Endometrium (tissue), 2 donors: Measurements from ENCODE around the gene CRABP2.
A peak's percentile ranks its signal among the peaks of the same experiment; 100 is the strongest.

Source experiments
- FAIRE-seq: peaks from 2 replicates; lab custom pipeline; 2012; peaks lifted over from hg19 to GRCh38; lab: Jason Lieb, UNC
- donor health status: control.
- donor health status: control.

CRABP2 gene

GRCh38 chr1:156708218-156708661 is 2.9 kb upstream of the CRABP2 start:
- no peak for FAIRE-seq

- no peak for FAIRE-seq
Measured at GRCh38 chr1:156707417-156708217, 2.2 kb upstream of the CRABP2 start.

GRCh38 chr1:156706657-156707416 is 1.5 kb upstream of the CRABP2 start:
- peak; percentile 26 for FAIRE-seq

GRCh38 chr1:156705918-156706656 is 704 bp upstream of the CRABP2 start:
- FAIRE-seq: no peak

- FAIRE-seq: no peak
Measured at GRCh38 chr1:156704930-156705320, 458 bp downstream of the CRABP2 start.

- FAIRE-seq: no peak
Measured at GRCh38 chr1:156704166-156704711, 1.1 kb downstream of the CRABP2 start.

- no peak for FAIRE-seq
Measured at GRCh38 chr1:156703741-156704140, 1.6 kb downstream of the CRABP2 start.

GRCh38 chr1:156703336-156703735 is 2.0 kb downstream of the CRABP2 start:
- no peak for FAIRE-seq

- FAIRE-seq: no peak
Measured at GRCh38 chr1:156700736-156701531, 4.4 kb downstream of the CRABP2 start.

GRCh38 chr1:156698995-156699394 is 6.4 kb downstream of the CRABP2 start:
- FAIRE-seq: no peak

- no peak for FAIRE-seq
Measured at GRCh38 chr1:156697481-156697880, 7.9 kb downstream of the CRABP2 start.

- FAIRE-seq: no peak
Measured at GRCh38 chr1:156696755-156697154, 8.6 kb downstream of the CRABP2 start.

GRCh38 chr1:156694690-156694962 is 10.8 kb downstream of the CRABP2 start:
- FAIRE-seq: no peak

GRCh38 chr1:156693848-156694689 is 11.3 kb downstream of the CRABP2 start:
- FAIRE-seq: no peak

GRCh38 chr1:156692925-156693847 is 12.2 kb downstream of the CRABP2 start:
- FAIRE-seq: no peak

GRCh38 chr1:156692441-156692924 is 12.9 kb downstream of the CRABP2 start:
- no peak for FAIRE-seq

GRCh38 chr1:156691665-156692440 is 13.5 kb downstream of the CRABP2 start:
- FAIRE-seq: no peak

GRCh38 chr1:156691191-156691590 is 14.2 kb downstream of the CRABP2 start:
- no peak for FAIRE-seq

- no peak for FAIRE-seq
Measured at GRCh38 chr1:156690675-156691036, 14.7 kb downstream of the CRABP2 start.
